ENCODE data around the gene SLC43A3. TPM values are rescaled to one million over a fixed set of nuclear protein-coding genes. Genes with fewer than 3 reads are reported as not detected.

The SLC43A3 gene
- total RNA-seq, 2 experiments from 2014 or later: 6.9 to 7.3 TPM

- peaks cover 2% of the 10 kb centered on the region for H3K4me1 Mint-ChIP-seq (ENCODE audit: low read depth)
- TF ChIP-seq CTCF (IDR thresholded peaks at IDR 0.05): no peak
- intact Hi-C loops (cut with DNase I, micrococcal nuclease): loop anchor here in 1 of 2 experiments (5.0 kb wide), 1 partner anchor 75 kb away; no protein-coding TSS in a partner anchor
- CTCF ChIA-PET: interaction anchor here (0.8 to 1.1 kb wide), 2 partner anchors 26 to 94 kb away, joined by 3 read pairs; no protein-coding TSS in a partner anchor
- Histone ChIP-seq H3K27ac (ENCODE audit: low read depth in 1 of 2, low read length in 2 of 2) (no peak overlapping the region), H3K27me3 (ENCODE audit: control insufficient read depth in 1 of 2, insufficient read depth in 2 of 2, low read length in 2 of 2) (no peaks in the 10 kb centered on the region), H3K4me3 (ENCODE audit: low read length) (no peak overlapping the region), H3K4me1 (ENCODE audit: insufficient read depth, low read length) (no peaks in the 10 kb centered on the region), H3K36me3 (ENCODE audit: insufficient read depth, low read length) (no peaks in the 10 kb centered on the region), H3K9me3 (ENCODE audit: control insufficient read depth in 1 of 2, insufficient read depth in 1 of 2, low read length in 2 of 2) (no peaks in the 10 kb centered on the region)
- POLR2A ChIA-PET: no interaction called here
- H3K27ac Mint-ChIP-seq: no peak overlapping the region
- H3K4me3 Mint-ChIP-seq: no peak overlapping the region
- H3K9me3 Mint-ChIP-seq: no peaks in the 10 kb centered on the region
- H3K36me3 Mint-ChIP-seq (ENCODE audit: low read depth): no peaks in the 10 kb centered on the region
- ATAC-seq (ENCODE audit: poor library complexity): no peak
- peak in 2 of 14 experiments; percentile 61 to 71 for DNase-seq
- no peaks in the 10 kb centered on the region for H3K27me3 Mint-ChIP-seq
Observed at GRCh38 chr11:57432714-57433163, 5.8 kb upstream of the SLC43A3 start.

DNA sequence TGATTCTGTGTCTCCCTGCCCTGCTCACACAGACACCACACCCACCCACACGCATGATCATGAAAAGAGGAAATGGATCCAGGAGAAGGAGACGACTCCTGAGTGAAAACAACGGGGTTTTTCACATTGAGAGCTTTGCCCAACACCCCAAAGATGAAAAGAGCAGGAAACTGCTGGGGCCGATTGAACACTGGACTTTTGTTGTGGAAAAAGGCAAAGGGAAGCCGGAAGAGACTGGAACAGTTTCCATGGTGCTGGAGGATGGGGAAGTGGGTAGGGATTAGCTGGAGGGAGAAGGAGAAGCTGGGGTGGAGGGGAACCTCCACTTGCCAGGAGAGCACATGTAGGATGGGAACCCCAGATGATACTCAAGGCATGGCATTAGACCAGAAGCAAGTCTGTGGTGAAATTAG lies 5.2 kb upstream of the SLC43A3 start:
- peak in 2 of 14 experiments; percentile 34 to 43 for DNase-seq
- ChIA-PET POLR2A (no interaction called here), CTCF (interaction anchor here (0.8 to 1.1 kb wide), 2 partner anchors 26 to 95 kb away, joined by 3 read pairs; no protein-coding TSS in a partner anchor)
- Mint-ChIP-seq H3K4me1 (ENCODE audit: low read depth) (peaks cover 8% of the 10 kb centered on the region), H3K9me3 (no peaks in the 10 kb centered on the region), H3K27me3 (no peaks in the 10 kb centered on the region), H3K36me3 (ENCODE audit: low read depth) (no peaks in the 10 kb centered on the region), H3K27ac (no peak overlapping the region), H3K4me3 (no peak overlapping the region)
- Histone ChIP-seq H3K9me3 (ENCODE audit: control insufficient read depth in 1 of 2, insufficient read depth in 1 of 2, low read length in 2 of 2) (no peaks in the 10 kb centered on the region), H3K27me3 (ENCODE audit: control insufficient read depth in 1 of 2, insufficient read depth in 2 of 2, low read length in 2 of 2) (no peaks in the 10 kb centered on the region), H3K4me3 (ENCODE audit: low read length) (no peak overlapping the region), H3K27ac (ENCODE audit: low read depth in 1 of 2, low read length in 2 of 2) (no peak overlapping the region), H3K4me1 (ENCODE audit: insufficient read depth, low read length) (peaks cover 4% of the 10 kb centered on the region), H3K36me3 (ENCODE audit: insufficient read depth, low read length) (no peaks in the 10 kb centered on the region)
- intact Hi-C loops (cut with DNase I, micrococcal nuclease): loop anchor here in 1 of 2 experiments (5.0 kb wide), 1 partner anchor 75 kb away; no protein-coding TSS in a partner anchor
- no peak for ATAC-seq (ENCODE audit: poor library complexity)
- TF ChIP-seq CTCF (IDR thresholded peaks at IDR 0.05): no peak

DNA sequence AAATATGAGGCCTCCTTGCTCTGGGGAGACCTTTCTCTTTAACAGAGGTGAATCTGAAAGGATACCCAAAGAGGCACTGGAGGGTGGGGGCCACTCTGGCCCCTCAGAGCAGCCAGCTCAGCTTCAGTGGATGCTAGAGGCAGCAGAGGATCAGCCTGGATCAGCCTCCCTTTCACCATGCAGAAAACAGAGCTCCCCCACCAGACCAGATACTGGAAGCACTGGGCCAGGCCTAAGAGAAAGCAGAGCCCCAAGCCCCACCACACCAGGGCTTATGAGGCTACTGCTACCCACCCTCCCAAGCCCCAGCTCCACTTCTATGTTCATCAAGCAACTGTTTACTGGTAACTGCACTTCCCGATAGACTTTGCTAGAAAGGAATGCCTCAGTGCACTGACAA lies 4.0 kb upstream of the SLC43A3 start:
- H3K4me3 ChIP-seq (ENCODE audit: low read length): no peak overlapping the region
- Mint-ChIP-seq H3K27ac (no peak overlapping the region), H3K9me3 (no peaks in the 10 kb centered on the region), H3K4me1 (ENCODE audit: low read depth) (peaks cover 19% of the 10 kb centered on the region), H3K27me3 (no peaks in the 10 kb centered on the region), H3K36me3 (ENCODE audit: low read depth) (no peaks in the 10 kb centered on the region), H3K4me3 (no peak overlapping the region)
- no peaks in the 10 kb centered on the region for H3K27me3 ChIP-seq (ENCODE audit: control insufficient read depth in 1 of 2, insufficient read depth in 2 of 2, low read length in 2 of 2)
- TF ChIP-seq CTCF (IDR thresholded peaks at IDR 0.05): no peak
- H3K36me3 ChIP-seq (ENCODE audit: insufficient read depth, low read length): no peaks in the 10 kb centered on the region
- CTCF ChIA-PET: interaction anchor here (1.6 kb wide), 1 partner anchor 85 kb away, joined by 6 read pairs; no protein-coding TSS in a partner anchor
- no peaks in the 10 kb centered on the region for H3K9me3 ChIP-seq (ENCODE audit: control insufficient read depth in 1 of 2, insufficient read depth in 1 of 2, low read length in 2 of 2)
- POLR2A ChIA-PET: no interaction called here
- peaks cover 16% of the 10 kb centered on the region for H3K4me1 ChIP-seq (ENCODE audit: insufficient read depth, low read length)
- no peak overlapping the region for H3K27ac ChIP-seq (ENCODE audit: low read depth in 1 of 2, low read length in 2 of 2)
- ATAC-seq (ENCODE audit: poor library complexity): no peak
- intact Hi-C loops (cut with DNase I, micrococcal nuclease): loop anchor here in 1 of 2 experiments (5.0 kb wide), 1 partner anchor 74 kb away; no protein-coding TSS in a partner anchor
- no peak for DNase-seq

Measured in CD4-positive, alpha-beta T cell (primary cell).